ENCODE measurements around the gene GALNT6. TPM values are rescaled to one million over a fixed set of nuclear protein-coding genes. Genes with fewer than 3 reads are reported as not detected.

Gene GALNT6
- total RNA-seq, 2 experiments from 2014 or later = 30.0 to 31.0 TPM

DNA sequence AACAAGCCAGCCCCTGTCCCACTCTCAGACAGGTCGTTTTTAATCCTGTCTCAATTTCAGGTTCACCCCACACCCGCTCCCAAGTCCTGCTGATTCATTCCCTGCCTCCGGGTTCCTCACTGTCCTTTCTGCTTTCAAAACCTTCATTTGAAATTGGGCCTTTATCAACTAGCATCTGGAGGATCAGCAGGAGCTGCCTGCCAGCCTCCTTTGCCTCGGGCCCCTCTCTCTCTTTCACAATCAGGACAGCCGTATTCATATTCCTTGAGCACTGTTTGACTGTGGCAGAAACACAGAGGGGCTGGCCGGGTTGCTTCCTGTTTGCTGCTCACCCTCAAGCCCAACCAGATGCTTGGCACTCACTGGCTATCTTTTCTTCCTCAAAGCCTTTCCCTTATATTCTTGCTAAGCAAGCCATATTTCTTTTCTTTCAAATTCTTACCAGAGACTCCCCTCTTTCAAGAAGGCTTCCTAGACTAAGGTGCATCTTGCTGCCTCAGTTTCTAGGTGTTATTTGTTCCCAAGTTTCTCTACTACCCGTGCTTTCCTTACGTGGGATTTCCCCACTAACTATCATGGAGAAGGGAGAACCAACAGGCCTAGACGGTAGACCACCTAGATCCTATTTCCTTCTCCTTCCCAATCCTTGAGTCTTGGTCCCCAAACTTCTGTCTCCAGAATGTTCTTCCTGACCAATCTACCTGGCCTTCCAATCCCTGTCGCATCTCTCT lies 3.0 kb downstream of the GALNT6 start:
- DNase-seq = no peak
- Mint-ChIP-seq H3K4me1 (peaks cover 55% of the 10 kb centered on the region), H3K9me3 (no peaks in the 10 kb centered on the region), H3K36me3 (peaks cover 7% of the 10 kb centered on the region), H3K4me3 (no peak overlapping the region), H3K27me3 (no peaks in the 10 kb centered on the region), H3K27ac (no peak overlapping the region)
- ATAC-seq (ENCODE audit: low read depth) = no peak
- POLR2A ChIA-PET = interaction anchor here (4.4 kb wide), 1 partner anchor 19 kb away, joined by 35 read pairs; no protein-coding TSS in a partner anchor

DNA sequence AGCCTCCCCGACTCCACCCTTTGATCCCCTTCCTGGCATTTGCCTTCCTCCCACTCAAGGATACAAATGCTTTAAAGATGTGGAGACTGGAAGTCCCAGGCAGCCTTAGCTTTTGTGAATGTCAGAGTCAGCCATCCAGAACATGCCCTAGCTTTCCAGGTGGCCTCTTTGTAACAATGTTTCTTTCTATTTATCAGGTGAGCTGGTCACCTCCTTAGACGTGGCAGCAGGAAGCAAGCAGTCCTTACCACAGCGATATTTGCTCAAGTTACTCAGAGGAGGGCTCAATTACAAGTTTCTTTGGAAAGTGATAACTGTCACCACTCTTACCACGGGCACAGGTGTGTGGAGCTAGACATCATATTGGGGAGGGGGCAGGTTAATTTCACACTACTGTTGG lies 4.9 kb downstream of the GALNT6 start:
- DNase-seq = no peak
- no peaks in the 10 kb centered on the region for H3K9me3 Mint-ChIP-seq

DNA sequence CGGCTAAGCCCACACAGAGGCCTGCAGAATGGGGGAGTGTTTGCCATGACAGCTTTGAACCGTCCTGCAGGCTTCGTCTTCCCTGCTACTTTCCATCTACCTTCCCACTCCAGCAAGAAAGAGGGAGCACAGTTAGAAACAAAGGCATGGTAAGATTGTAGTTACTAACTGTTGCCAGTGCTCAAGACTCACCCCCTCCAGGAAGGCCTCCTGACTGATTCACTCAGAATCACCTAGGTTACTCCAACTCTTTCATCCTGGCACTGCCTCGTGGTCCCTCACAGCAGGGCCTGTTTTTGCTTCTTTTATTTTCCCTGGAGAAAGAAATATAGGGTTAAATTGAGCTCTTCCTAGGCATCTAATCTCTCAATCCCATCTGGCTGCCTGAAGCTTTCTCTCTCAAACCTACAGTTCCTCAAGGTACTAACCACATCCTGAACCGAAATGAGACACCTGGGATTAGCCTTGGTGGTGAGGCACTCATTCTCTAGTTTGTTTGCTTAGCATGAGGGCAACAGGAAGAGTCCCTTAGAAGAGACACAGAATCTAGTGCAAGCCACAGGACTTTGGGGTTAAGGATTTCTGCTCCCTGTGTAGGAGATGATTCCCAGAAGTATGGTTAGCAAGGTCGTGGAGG lies 7.8 kb downstream of the GALNT6 start:
- peaks cover 38% of the 10 kb centered on the region for H3K4me1 Mint-ChIP-seq
- H3K9me3 Mint-ChIP-seq = no peaks in the 10 kb centered on the region
- DNase-seq = no peak
- peak; percentile 59 for ATAC-seq (ENCODE audit: low read depth)
- H3K36me3 Mint-ChIP-seq = peaks cover 33% of the 10 kb centered on the region
- peak overlapping the region; percentile 65 for H3K27ac Mint-ChIP-seq
- H3K27me3 Mint-ChIP-seq = no peaks in the 10 kb centered on the region
- H3K4me3 Mint-ChIP-seq = peak overlapping the region; percentile 23
- POLR2A ChIA-PET = interaction anchor here (1.0 to 1.9 kb wide), 4 partner anchors 8 to 14 kb away, joined by 3 to 7 read pairs (median 6); no protein-coding TSS in a partner anchor

More for the DNA sequence above, 4.9 kb downstream of the GALNT6 start:
- Mint-ChIP-seq H3K27me3 (no peaks in the 10 kb centered on the region), H3K4me1 (peaks cover 60% of the 10 kb centered on the region), H3K27ac (no peak overlapping the region), H3K4me3 (no peak overlapping the region), H3K36me3 (peaks cover 18% of the 10 kb centered on the region)
- POLR2A ChIA-PET = no interaction called here
- no peak for ATAC-seq (ENCODE audit: low read depth)

- no peaks in the 10 kb centered on the region for H3K27me3 Mint-ChIP-seq
- peaks cover 41% of the 10 kb centered on the region for H3K36me3 Mint-ChIP-seq
Observed at GRCh38 chr12:51382173-51382572, 9.0 kb downstream of the GALNT6 start.

GRCh38 chr12:51381226-51382079 lies 9.8 kb downstream of the GALNT6 start:
- H3K4me1 Mint-ChIP-seq = peaks cover 25% of the 10 kb centered on the region
- DNase-seq (no peak), ATAC-seq (ENCODE audit: low read depth) (no peak)
- no peaks in the 10 kb centered on the region for H3K9me3 Mint-ChIP-seq
- no peaks in the 10 kb centered on the region for H3K27me3 Mint-ChIP-seq
- peaks cover 42% of the 10 kb centered on the region for H3K36me3 Mint-ChIP-seq
- no peak overlapping the region for H3K4me3 Mint-ChIP-seq
- POLR2A ChIA-PET = interaction anchor here (1.3 kb wide), 1 partner anchor 8 kb away, joined by 3 read pairs; no protein-coding TSS in a partner anchor
- no peak overlapping the region for H3K27ac Mint-ChIP-seq

More at GRCh38 chr12:51382173-51382572, 9.0 kb downstream of the GALNT6 start:
- no peak for DNase-seq
- Mint-ChIP-seq H3K9me3 (no peaks in the 10 kb centered on the region), H3K4me1 (peaks cover 29% of the 10 kb centered on the region), H3K4me3 (no peak overlapping the region), H3K27ac (peak overlapping the region; percentile 37)
- POLR2A ChIA-PET = no interaction called here
- no peak for ATAC-seq (ENCODE audit: low read depth)

- POLR2A ChIA-PET = no interaction called here
- no peak for ATAC-seq (ENCODE audit: low read depth)
Observed at GRCh38 chr12:51379571-51379970, 11.6 kb downstream of the GALNT6 start.

GRCh38 chr12:51378749-51379148 lies 12.5 kb downstream of the GALNT6 start:
- POLR2A ChIA-PET = no interaction called here
- no peak for ATAC-seq (ENCODE audit: low read depth)
- Mint-ChIP-seq H3K4me1 (peaks cover 22% of the 10 kb centered on the region), H3K27me3 (no peaks in the 10 kb centered on the region), H3K4me3 (no peak overlapping the region), H3K9me3 (no peaks in the 10 kb centered on the region), H3K36me3 (peaks cover 44% of the 10 kb centered on the region), H3K27ac (no peak overlapping the region)
- no peak for DNase-seq

More at GRCh38 chr12:51379571-51379970, 11.6 kb downstream of the GALNT6 start:
- Mint-ChIP-seq H3K4me3 (no peak overlapping the region), H3K9me3 (no peaks in the 10 kb centered on the region), H3K27ac (no peak overlapping the region), H3K27me3 (no peaks in the 10 kb centered on the region), H3K36me3 (peaks cover 42% of the 10 kb centered on the region), H3K4me1 (peaks cover 27% of the 10 kb centered on the region)
- no peak for DNase-seq

DNA sequence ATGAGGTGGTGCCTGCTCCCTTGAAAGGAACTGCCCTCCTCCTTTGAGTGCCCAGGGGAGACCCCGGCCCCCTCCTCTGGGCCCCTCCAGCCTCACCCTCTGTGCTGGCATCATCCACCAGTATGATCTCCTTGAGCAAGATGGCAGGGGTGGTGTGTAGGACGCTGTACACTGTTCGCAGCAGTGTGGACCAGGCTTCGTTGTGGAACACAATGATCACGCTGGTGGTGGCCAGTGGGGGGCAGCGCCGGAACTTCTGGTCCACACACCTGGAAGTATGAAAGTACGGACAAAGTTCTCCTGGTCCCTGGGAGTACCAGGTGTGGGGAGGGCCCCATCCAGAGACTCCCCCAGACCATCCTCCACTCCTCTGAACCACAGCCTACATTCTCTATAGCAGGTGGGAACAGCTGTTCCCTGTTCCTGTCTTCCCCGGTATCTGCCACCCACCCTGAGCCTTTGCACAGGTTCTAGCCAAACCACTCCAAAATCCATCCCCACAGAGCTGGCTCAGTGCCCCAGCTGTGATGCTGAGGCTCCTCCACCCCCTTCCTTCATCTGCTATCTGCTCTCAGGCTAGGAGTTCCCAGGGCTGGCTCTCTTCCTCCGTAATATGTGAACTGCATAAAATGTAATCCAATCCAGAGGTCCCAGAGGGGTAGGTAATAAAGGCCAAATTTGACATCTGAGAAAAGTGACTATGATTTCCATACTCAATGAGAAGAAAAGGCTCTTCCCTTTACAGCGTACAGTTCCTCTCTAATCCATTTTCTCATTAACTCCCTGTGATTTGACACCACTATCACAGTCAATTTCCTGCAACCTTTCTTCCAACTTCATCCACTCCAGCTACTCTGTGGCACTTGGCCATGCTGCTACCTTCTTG lies 13.9 kb downstream of the GALNT6 start:
- ATAC-seq (ENCODE audit: low read depth) = no peak
- Mint-ChIP-seq H3K36me3 (peaks cover 53% of the 10 kb centered on the region), H3K4me3 (no peak overlapping the region), H3K9me3 (no peaks in the 10 kb centered on the region), H3K27ac (no peak overlapping the region), H3K4me1 (peaks cover 16% of the 10 kb centered on the region), H3K27me3 (no peaks in the 10 kb centered on the region)
- POLR2A ChIA-PET = interaction anchor here (1.3 kb wide), 1 partner anchor 18 kb away, joined by 3 read pairs; no protein-coding TSS in a partner anchor
- DNase-seq = no peak

GRCh38 chr12:51374856-51375255 lies 16.4 kb downstream of the GALNT6 start:
- no peaks in the 10 kb centered on the region for H3K9me3 Mint-ChIP-seq
- POLR2A ChIA-PET = no interaction called here
- no peak for DNase-seq
- H3K36me3 Mint-ChIP-seq = peaks cover 42% of the 10 kb centered on the region
- H3K4me3 Mint-ChIP-seq = no peak overlapping the region
- peaks cover 18% of the 10 kb centered on the region for H3K4me1 Mint-ChIP-seq
- ATAC-seq (ENCODE audit: low read depth) = no peak
- H3K27me3 Mint-ChIP-seq = no peaks in the 10 kb centered on the region
- no peak overlapping the region for H3K27ac Mint-ChIP-seq

- H3K27ac Mint-ChIP-seq = no peak overlapping the region
- no peaks in the 10 kb centered on the region for H3K9me3 Mint-ChIP-seq
- DNase-seq (no peak), ATAC-seq (ENCODE audit: low read depth) (no peak)
- H3K4me3 Mint-ChIP-seq = no peak overlapping the region
- peaks cover 44% of the 10 kb centered on the region for H3K36me3 Mint-ChIP-seq
- POLR2A ChIA-PET = no interaction called here
- peaks cover 22% of the 10 kb centered on the region for H3K4me1 Mint-ChIP-seq
- H3K27me3 Mint-ChIP-seq = no peaks in the 10 kb centered on the region
Observed at GRCh38 chr12:51374361-51374760, 16.8 kb downstream of the GALNT6 start.

DNA sequence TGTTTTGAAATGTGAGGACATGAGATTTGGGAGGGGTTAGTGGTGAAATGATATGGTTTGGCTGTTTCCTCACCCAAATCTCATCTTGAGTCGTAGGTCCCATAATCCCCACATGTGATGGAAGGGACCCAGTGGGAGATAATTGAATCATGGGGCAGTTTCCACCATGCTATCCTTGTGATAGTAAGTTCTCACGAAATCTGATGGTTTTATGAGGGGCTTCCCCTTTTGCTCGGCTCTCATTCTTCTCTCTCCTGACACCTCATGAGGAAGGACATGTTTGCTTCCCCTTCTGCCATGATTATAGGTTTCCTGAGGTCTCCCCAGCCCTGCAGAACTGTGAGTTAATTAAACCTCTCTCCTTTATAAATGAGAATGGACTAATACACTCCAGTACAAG lies 18.0 kb downstream of the GALNT6 start:
- no peaks in the 10 kb centered on the region for H3K27me3 Mint-ChIP-seq
- POLR2A ChIA-PET = no interaction called here
- no peak for DNase-seq
- no peak for ATAC-seq (ENCODE audit: low read depth)
- H3K27ac Mint-ChIP-seq = no peak overlapping the region
- no peak overlapping the region for H3K4me3 Mint-ChIP-seq
- H3K4me1 Mint-ChIP-seq = peaks cover 33% of the 10 kb centered on the region
- H3K36me3 Mint-ChIP-seq = peaks cover 39% of the 10 kb centered on the region
- no peaks in the 10 kb centered on the region for H3K9me3 Mint-ChIP-seq

GRCh38 chr12:51372021-51372420 lies 19.2 kb downstream of the GALNT6 start:
- POLR2A ChIA-PET = interaction anchor here (1.0 to 1.3 kb wide), 2 partner anchors 19 to 111 kb away, joined by 3 to 4 read pairs; partner anchors contain the start of gene GALNT6
- H3K9me3 Mint-ChIP-seq = no peaks in the 10 kb centered on the region

More at GRCh38 chr12:51372021-51372420, 19.2 kb downstream of the GALNT6 start:
- H3K27ac Mint-ChIP-seq = no peak overlapping the region
- ATAC-seq (ENCODE audit: low read depth) (no peak), DNase-seq (no peak)
- no peaks in the 10 kb centered on the region for H3K27me3 Mint-ChIP-seq
- H3K4me1 Mint-ChIP-seq = peaks cover 40% of the 10 kb centered on the region
- H3K4me3 Mint-ChIP-seq = no peak overlapping the region
- peaks cover 36% of the 10 kb centered on the region for H3K36me3 Mint-ChIP-seq

Data from activated naive CD8-positive, alpha-beta T cell treated with anti-CD3 and anti-CD28 coated beads, Interleukin-2, amount 10 ng/mL, durations not matched to agents 7 days and 5 days (primary cell).